Hematopoietic multipotent progenitor cell treated with erythropoietin and hydrocortisone succinate and interleukin-3 and kit ligand, for 4 days (in vitro differentiated cells): ENCODE results near the gene ACKR1.

ENCODE experiments used
- DNase-seq: peaks from one replicate; pipeline ENCODE4 v3.0.0-alpha.2; 2015

ACKR1 gene, protein sequence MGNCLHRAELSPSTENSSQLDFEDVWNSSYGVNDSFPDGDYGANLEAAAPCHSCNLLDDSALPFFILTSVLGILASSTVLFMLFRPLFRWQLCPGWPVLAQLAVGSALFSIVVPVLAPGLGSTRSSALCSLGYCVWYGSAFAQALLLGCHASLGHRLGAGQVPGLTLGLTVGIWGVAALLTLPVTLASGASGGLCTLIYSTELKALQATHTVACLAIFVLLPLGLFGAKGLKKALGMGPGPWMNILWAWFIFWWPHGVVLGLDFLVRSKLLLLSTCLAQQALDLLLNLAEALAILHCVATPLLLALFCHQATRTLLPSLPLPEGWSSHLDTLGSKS

DNA sequence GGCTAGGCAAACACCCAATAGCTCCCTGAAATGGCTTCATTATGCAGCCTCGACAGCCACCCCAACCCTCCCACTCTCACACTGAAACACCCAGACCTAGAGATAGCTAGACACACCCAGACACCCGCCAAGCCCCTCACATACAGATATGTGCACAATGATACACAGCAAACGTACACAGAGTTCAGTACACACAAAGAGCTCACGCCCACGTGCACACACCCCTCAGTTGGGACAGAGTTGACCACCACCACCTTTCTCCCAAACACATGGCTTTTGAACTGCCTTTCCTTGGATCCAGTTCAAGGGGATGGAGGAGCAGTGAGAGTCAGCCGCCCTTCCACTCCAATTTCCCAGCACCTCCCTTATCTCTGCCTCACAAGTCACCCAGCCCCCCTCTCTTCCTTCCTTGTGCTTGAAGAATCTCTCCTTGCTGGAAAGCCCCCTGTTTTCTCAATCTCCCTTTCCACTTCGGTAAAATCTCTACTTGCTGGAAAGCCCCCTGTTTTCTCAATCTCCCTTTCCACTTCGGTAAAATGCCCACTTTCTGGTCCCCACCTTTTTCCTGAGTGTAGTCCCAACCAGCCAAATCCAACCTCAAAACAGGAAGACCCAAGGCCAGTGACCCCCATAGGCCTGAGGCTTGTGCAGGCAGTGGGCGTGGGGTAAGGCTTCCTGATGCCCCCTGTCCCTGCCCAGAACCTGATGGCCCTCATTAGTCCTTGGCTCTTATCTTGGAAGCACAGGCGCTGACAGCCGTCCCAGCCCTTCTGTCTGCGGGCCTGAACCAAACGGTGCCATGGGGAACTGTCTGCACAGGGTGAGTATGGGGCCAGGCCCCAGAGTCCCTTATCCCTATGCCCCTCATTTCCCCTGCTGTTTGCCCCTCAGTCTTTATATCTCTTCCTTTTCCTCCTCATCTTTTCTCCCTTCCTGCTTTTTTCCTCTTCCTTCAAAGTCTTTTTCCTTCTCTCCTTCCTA lies at the start of gene ACKR1:
Gene ACKR1 (plus strand): TSS at position 715 of the 981 bp plus-strand sequence. CDS start 85 bp downstream, at position 800.
- DNase-seq = peak; percentile 96

- peak; percentile 91 for DNase-seq
Measured at GRCh38 chr1:159161001-159161718, 43.5 kb upstream of the ACKR1 start.

DNA sequence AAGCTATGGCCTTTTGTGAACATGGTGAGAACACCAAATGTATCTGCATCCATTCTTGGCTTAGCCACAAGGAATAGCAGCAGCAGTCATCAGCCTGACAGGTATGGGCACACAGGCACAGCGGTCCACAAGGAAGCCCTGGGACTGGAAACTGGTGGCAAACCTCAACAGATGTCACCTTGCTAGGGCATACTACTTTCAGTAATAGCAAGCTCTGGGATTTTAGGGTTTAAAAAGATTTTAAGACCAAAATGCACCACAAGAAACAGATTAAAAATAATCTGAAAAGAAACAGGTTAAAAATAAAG lies 43.0 kb upstream of the ACKR1 start:
- DNase-seq = no peak

- DNase-seq = peak; percentile 58
Measured at GRCh38 chr1:159162516-159163265, 42.0 kb upstream of the ACKR1 start.

- no peak for DNase-seq
Measured at GRCh38 chr1:159163614-159164228, 41.0 kb upstream of the ACKR1 start.

GRCh38 chr1:159168043-159168442 lies 36.6 kb upstream of the ACKR1 start:
- no peak for DNase-seq

- DNase-seq = no peak
Measured at GRCh38 chr1:159170639-159171038, 34.0 kb upstream of the ACKR1 start.

- DNase-seq = no peak
Measured at GRCh38 chr1:159171254-159171687, 33.4 kb upstream of the ACKR1 start, which contains the start of gene CADM3. Gene CADM3 (plus strand): TSS chr1:159171615. CDS start chr1:159171766, 151 bp downstream.

- peak; percentile 50 for DNase-seq
Measured at GRCh38 chr1:159171688-159172501, 32.8 kb upstream of the ACKR1 start.

DNA sequence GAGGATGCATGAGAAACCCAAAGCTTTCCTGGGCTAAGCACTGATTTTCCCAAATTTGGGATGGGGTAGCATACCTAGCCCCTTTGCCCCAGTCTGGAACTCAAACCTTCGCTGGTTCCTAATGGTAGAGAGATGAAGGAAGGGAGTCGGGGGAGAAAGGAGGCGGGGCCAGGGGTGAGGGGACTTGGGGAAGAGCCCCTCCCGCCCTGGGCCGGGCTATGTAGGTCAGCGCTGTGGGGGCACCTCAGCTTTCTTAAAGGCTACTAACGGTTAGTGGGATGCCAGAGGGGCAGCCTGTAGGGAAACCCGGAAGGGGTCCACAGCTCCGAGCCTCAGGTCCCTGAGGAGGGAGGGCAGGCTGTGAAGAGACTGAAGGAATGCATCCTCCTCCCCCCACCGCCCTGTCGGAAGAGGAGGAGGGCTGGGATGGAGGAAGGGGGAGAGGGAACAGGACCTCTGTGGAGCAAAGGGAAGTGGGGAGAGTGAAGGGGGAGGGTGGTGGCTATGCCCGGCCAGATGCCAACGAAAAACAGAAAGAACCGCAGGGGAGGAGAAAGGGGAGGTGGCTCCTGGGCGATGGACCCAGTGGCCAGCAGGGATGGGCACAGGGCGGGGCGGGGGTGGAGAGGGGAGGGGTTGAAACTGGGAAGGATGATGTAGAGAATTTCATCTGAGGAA lies 31.9 kb upstream of the ACKR1 start:
- no peak for DNase-seq

DNA sequence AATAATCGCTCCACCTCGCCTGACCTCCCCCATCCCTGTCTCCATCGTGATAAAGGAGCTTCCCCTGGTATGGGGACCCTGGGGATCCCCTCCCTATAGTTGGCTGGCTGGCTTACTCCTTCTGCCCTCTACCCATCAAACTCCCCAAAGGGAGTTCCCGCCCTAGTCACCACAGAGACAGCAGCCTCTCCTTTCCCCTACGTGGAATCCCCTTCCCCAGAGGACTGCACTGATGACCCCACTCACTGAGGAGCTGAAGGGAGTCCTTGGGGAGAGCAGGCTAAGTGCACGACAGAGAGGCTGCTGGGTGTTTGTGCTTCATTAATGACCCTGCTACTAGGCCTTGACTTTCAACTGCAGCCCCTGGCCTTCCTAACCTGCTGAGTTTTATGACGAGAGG lies 31.4 kb upstream of the ACKR1 start:
- no peak for DNase-seq

DNA sequence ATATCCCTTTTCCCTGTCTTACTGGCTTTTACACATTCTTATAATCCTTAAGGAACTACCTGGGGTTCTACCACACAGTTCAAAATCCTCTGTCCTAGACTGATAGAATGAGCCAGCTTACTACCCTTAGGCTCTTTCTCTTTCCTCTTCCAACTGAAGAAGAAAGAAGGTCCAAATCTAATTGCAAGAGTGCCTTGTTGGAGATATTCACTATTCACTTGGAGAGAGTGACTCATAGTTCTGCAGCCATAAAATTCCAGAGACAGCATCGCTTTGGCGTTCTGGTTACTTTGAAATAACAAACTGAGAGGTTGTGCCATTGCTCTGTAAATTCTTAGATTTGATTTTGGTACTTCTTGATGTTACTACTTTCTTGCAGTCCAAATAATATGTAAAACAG lies 29.1 kb upstream of the ACKR1 start:
- DNase-seq = no peak

DNA sequence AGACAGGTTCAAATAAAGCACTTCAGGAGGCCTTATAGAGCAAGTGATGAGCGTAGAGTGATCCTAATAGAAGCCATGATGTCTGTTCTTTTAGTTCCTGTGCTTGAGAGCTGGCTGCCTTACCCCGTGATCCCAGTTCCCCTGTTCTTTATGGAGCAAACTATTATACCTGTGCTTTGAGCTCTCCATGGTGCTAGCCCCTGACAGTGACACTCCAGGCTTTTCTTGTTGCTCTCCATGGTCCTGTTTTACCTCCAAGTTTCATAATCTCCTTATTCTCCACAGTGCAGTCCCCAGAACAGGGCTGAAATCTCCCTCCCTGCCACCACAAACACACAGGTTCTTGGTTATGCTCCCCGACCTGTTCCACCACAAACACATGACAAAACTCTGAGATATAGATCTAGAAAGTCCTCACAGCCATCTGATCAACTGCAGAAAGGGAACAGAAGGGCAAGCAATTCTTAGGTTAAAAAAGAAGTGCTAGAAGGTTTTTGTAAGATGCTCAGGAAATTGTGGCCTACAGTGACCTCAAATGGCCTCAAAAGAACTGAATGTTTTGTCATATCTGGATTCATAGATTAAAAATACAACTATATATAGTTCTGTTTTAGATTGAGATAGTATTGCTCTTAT lies 27.3 kb upstream of the ACKR1 start:
- DNase-seq = peak; percentile 92

GRCh38 chr1:159179906-159180305 lies 24.8 kb upstream of the ACKR1 start:
- DNase-seq = no peak

DNA sequence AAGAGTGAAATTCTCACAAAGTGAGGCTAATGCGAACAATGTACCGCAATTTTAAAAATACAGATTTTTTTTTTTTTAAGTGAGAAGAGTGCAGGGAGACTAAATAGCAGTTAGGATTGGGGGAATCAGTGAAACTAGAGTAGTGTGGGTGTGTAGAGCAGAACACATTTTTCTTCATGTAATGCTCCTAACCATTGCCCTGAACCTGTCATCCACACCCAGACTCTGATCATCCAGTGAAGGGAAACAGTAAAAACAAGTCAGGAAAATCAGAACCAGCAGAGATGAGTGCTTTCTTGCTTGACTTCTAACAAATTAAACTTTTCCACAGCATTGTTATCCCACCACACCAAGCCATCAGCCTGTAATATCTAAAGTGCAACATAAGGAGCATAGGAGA lies 24.2 kb upstream of the ACKR1 start:
- no peak for DNase-seq

GRCh38 chr1:159181328-159182024 lies 23.2 kb upstream of the ACKR1 start:
- no peak for DNase-seq

DNA sequence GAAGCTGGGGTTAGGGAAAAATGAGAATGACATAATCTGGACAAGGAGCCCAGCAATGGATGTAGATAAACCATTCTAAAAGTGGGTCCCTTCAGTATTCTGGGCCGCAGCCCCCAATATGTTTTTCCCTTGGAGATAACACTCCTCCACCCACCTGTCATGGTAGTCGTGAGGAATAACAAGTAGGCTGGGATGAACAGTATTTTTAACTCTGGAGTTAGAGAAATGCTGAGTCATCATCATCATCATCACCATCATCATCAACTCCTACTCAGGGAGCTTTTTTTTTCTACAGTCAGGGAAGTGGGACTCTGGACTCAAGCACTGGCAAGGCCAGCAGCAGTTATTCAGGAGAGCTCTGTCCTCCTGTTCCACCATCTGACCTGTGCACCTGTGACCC lies 20.5 kb upstream of the ACKR1 start:
- DNase-seq = no peak

DNA sequence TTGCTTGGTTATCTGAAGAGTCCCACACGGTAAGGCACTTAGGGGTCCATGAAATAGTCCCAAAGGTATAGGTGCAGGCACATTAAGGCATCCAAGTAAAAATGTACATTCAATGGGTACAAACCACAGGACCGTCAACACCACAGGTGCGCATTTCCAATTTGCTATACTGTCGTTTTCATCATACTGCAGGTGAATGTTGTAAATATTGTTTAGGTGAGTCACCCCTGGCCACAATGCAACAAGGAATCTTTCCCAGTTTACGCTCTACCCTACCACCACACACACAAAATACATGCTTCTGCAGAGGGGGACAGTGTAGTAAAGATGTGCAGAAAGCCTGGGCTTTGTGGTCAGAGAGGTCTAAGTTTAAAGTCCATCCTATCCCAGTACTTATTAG lies 19.6 kb upstream of the ACKR1 start:
- DNase-seq = no peak

DNA sequence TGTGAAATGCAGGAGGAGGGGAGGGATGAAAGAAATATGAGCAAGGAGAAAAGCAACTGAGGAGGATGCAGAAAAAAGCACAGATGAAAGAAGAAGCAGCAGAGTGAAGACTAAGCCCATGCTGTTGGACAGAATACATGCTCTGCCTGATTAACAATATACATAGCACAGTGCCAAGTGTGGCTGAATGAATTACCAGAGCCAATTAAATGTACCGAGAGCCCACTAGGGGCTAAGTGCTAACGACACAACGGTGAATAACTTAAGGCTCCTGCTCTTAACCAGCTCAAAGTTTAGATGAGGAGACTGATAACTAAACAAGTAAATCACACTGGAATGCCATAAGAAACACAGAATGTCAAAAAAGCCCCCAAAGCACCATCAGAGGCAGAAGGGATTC lies 17.6 kb upstream of the ACKR1 start:
- no peak for DNase-seq
